GM13976 (cell line): ENCODE measurements around the gene HOXA11.

ENCODE experiments used
- DNase-seq: peaks from one replicate; pipeline ENCODE4 v3.0.0; 2012; ENCODE audit warnings: low spot score
- CTCF ChIP-seq: IDR thresholded peaks from 2 replicates; pipeline ENCODE4 v1.5.1; 2012; ENCODE audit warnings: borderline replicate concordance, mild to moderate bottlenecking; ENCODE audit not compliant: insufficient read depth; ENCODE audit errors: extremely low read depth, missing control alignments, control extremely low read depth
- in situ Hi-C: fragments of 300-500 bp; cut with MboI; formaldehyde crosslinking; loops from one replicate; pipeline ENCODE4 v1.12.0; 2022; ENCODE audit warnings: low sequenced_read_pairs, mixed read lengths, inconsistent platforms; ENCODE audit not compliant: unreplicated experiment

HOXA11 gene

GRCh38 chr7:27158436-27159265 lies 26.4 kb downstream of the HOXA11 start:
- in situ Hi-C loops: loop anchor here (5.0 to 25.0 kb wide), 4 partner anchors 304 to 784 kb away; no protein-coding TSS in a partner anchor
- TF ChIP-seq CTCF: no peak
- DNase-seq: no peak

GRCh38 chr7:27157702-27158431 lies 27.2 kb downstream of the HOXA11 start:
- in situ Hi-C loops: loop anchor here (5.0 to 25.0 kb wide), 4 partner anchors 303 to 783 kb away; no protein-coding TSS in a partner anchor
- no peak for TF ChIP-seq CTCF
- DNase-seq: no peak

GRCh38 chr7:27156916-27157701 lies 27.9 kb downstream of the HOXA11 start:
- no peak for TF ChIP-seq CTCF
- no peak for DNase-seq
- in situ Hi-C loops: loop anchor here (5.0 to 25.0 kb wide), 4 partner anchors 302 to 782 kb away; no protein-coding TSS in a partner anchor

GRCh38 chr7:27156508-27156898 lies 28.5 kb downstream of the HOXA11 start, which contains the start of gene HOXA7:
HOXA7 (minus strand) TSS chr7:27156675; CDS start chr7:27156545, 130 bp downstream.
- no peak for TF ChIP-seq CTCF
- DNase-seq: no peak
- in situ Hi-C loops: loop anchor here (5.0 to 25.0 kb wide), 4 partner anchors 302 to 782 kb away; no protein-coding TSS in a partner anchor

- TF ChIP-seq CTCF: no peak
- no peak for DNase-seq
- in situ Hi-C loops: loop anchor here (5.0 to 25.0 kb wide), 4 partner anchors 301 to 781 kb away; no protein-coding TSS in a partner anchor
These were observed 29.1 kb downstream of the HOXA11 start for GRCh38 chr7:27155816-27156507.
